Endothelial cell of umbilical vein (primary cell): ENCODE results near the gene RPL37A.

Experiments used
- CTCF ChIP-seq, 2 donors: IDR thresholded peaks; 1 replicate in 1 of 2; 2 replicates in 1 of 2; pipeline ENCODE4 v1.5.1; 2011; ENCODE audit warnings: low read length in 2 of 2, mild to moderate bottlenecking in 2 of 2, moderate library complexity in 2 of 2, control low read depth in 1 of 2, inconsistent platforms in 1 of 2, low read depth in 1 of 2; ENCODE audit not compliant: insufficient read depth in 1 of 2; ENCODE audit errors: extremely low read depth in 1 of 2
- EZH2 ChIP-seq: IDR thresholded peaks from 2 replicates; pipeline ENCODE4 v1.6.1; 2012; ENCODE audit warnings: borderline replicate concordance, low read depth, mild to moderate bottlenecking, moderate library complexity, low read length, inconsistent platforms; ENCODE audit not compliant: severe bottlenecking
- GATA2 ChIP-seq: IDR thresholded peaks from 2 replicates; pipeline ENCODE4 v1.7.0; 2011; ENCODE audit warnings: low read depth, mild to moderate bottlenecking, moderate library complexity, mixed read lengths, low read length; ENCODE audit not compliant: insufficient read length, insufficient read depth
- MYC ChIP-seq: IDR thresholded peaks from one replicate; pipeline ENCODE4 v1.6.1; 2011; ENCODE audit warnings: mild to moderate bottlenecking, low read depth, low read length
- POLR2A ChIP-seq: IDR thresholded peaks from 2 replicates; pipeline ENCODE4 v1.6.1; 2012; ENCODE audit warnings: low read depth, mild to moderate bottlenecking, control low read depth, low read length
- POLR2AphosphoS5 ChIP-seq: IDR thresholded peaks from 2 replicates; pipeline ENCODE4 v1.6.1; 2012; ENCODE audit warnings: low read depth, mild to moderate bottlenecking, control low read depth, low read length, moderate library complexity; ENCODE audit not compliant: insufficient read depth

- TF ChIP-seq CTCF (IDR thresholded peaks at IDR 0.05; ENCODE audit: extremely low read depth in 1 of 2, insufficient read depth in 1 of 2, low read depth in 1 of 2, low read length in 2 of 2) (no peak), POLR2AphosphoS5 (no peak), POLR2A (no peak), EZH2 (no peak), MYC (no peak), GATA2 (no peak)
These were observed 51.5 kb downstream of the RPL37A start for GRCh38 chr2:216549926-216550690.
